Iris pigment epithelial cell (primary cell): ENCODE data around the gene BICD2.

Experiments
- DNase-seq: peaks from one replicate; pipeline ENCODE4 v3.0.0-alpha.2; 2011; ENCODE audit warnings: low read depth

The BICD2 gene

DNA sequence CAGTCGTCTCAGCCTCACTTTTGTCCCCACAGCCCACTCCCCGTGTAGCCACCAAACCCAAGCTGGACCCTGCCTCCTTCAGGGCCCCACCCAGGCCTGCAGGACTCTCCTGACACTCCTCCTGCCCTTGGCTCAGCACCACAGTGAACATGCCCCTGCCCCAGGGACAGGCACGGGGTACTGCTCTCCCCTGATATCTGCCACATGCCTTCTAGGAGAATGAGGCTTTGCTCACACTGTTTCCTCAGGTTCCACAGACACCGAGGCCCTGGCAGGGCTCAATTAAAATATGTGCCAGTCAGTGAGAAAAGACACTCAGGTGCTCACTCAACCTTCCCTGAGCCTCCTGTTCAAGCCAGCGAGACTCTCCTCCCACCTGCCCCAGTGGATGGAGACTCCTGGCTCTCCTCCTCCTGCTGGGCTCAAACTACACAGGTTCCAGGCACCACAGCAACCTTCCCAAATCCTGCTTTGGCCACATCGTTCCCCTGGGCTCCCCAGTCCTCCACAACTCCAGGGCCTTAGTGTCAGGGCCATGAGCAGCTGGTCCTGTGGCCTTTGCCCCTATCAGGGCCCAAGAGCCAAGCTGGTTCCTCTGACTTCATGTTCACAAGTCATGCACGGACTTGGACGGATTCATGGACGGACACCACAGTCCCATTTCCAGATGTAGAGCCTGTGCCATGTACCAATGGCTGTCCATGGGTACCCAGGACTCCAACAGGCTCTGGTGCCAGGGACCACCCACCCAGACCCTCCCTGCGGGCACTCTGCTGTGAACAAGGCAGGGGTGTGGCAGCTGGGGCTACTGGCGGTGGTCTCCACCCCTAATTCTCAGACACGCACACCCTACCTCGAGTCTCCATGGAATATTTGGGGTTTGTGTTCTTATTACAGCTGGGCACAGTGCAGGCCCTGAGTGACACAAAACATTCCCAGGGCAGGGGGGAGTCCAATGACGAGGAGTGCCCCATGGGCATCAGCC, 36.6 kb downstream of the BICD2 start:
- no peak for DNase-seq

DNA sequence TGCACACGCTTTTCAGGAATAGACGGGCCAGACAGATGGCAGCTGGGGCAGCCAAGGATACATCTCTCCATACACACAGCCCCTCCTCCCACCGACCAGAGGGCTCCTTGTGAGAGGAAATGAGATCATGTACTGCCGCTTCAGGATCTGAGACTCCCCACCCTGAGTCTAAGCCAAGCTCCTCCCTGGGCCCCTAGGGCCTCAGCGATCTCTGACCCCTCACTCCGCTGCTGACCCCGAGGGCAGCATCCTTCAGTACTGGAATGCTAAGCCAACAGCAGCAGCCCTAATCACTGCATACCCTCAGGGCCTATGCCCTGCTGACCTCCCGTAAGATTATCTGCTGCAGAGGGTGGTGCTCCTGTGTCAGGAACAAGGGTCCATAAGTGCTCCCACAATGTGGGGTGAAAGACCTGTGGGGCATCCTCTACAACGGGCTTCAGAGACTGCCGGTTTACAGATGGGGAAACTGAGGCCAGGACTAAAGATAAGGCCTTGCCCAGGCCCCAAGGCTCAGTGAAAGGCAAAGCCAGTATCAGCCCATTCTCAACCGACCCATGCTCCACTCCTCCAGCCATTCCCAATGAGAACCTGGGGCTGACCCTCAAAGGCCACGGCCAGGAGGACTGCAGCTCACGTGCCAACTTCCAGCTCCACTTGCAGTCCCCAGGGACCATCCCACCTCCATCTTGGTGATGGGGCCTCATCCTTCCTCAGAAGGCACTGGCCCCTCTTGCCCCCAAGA, 37.5 kb downstream of the BICD2 start:
- peak; percentile 79 for DNase-seq

DNA sequence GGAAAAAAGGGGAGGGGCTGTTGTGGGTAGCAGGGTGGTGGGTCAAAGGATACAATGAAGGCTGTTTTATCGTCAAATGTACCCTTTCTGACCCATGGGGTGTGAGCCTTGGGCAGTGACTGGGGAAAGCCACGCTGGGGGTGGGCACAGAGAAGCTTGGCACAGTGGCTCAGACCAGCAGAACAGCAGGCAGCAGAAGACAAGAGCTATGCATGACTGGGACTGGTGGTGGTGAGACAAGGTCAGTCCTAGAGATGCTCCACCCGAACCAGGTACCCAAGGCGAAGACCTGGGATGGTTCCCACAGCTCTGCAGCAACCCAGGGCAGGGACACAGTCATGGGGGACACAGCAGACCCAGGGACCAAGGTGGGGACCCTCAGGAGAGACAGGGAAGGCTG, 38.3 kb downstream of the BICD2 start:
- no peak for DNase-seq

DNA sequence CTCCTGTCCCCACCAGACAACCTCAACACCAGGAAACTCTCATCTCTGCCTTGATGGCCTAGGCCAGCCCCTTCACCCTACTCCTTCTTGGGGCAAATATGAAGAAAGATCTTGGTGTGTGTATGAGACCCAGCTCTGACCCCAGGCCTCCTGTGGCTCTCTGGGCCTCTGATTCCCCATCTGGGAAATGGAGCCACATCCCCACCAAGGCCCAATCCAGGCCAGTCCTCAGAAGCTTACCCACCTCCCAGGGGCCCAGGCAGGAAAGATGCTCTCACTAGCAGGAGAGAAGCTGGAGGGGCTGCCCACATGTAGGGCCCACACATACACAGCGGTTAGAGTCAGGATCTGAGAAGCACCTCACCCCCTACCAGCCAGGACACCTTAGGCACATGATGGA, 38.9 kb downstream of the BICD2 start:
- no peak for DNase-seq

DNA sequence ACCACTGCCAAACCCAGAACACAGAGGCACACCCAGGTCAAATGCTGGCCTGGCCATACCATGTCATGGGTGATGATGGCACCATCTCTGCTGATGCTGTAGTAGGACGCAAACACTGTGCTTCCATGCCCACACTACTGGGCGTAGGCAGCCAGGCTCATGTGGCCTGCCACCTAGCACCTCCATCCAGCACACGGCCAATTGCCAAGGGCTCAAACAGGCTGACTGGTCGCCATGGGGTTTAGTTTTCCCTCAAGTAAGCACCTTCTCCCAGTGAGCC, 39.4 kb downstream of the BICD2 start:
- DNase-seq, result no peak

DNA sequence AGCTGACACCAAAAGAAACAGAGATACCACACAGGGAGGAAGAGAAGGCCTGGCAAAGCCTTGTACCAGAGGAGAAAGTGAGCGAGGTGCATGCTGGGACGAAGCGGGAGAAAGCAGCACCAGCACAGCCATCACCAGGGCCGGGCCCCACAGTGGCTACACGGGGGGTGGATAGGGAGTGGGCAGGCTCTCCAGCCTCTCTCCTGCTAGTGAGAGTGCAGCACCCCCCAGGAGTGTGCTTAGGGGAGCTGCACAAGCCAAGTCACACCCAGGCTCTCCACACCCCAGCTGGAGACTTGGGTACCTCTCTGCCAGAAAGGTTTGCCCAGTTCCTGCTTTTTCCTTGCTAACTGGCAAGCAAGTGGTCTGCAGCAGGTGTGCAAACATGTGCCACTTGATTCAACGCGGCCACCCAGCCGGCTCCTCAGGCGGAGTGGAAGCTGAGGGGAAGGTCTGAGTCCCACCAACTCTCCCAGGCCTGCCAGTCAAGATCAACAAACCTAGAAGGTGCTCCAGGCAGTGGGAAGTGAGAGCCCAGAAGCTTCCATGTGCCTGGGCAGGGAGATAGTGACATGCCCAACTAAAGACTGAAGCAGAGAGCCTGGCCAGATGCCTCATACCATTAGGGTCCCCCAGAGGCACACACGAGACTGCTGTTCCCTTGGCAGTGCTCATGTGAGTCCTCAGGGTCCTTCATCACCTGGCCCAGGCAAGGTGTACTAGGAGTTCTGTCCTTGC, 39.9 kb downstream of the BICD2 start:
- no peak for DNase-seq

DNA sequence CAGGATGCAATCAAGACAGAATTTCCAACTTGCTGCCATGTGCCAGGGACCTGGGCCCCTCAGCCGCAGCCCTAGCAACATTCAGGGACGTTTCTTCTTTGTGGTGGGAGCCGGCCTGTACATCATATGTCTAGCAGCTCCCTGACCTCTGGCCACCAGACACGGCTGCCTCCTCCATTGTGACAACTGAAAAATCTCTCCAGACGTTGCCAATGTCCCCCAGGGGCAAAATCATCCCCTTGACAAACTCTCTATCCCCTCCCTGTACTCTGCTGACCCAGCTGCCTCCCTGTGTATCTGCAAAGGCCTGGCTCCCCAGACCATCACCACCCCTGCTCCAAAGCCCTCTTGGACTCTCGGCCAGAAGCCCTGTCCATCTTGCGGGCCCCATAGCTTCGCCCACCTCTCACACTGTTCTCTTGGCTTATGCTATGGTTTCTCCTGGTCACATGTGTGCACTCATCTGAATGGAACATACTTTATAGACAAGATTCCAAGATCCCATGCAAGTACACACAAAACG, 40.8 kb downstream of the BICD2 start:
- no peak for DNase-seq

DNA sequence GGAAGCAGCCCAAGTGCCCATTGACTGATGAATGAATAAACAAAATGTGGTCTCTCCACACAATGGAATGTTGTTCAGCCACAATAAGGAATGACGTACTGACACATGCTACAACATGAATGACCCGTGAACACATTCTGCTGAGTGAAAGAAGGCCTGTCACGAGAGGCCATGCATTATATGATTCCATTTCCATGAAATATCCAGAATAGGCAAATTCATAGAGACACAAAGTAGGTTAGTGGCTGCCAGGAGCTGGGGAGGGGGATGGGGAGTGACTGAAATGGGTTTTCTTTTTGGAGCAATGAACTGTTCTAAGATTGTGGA, 41.4 kb downstream of the BICD2 start:
- peak; percentile 39 for DNase-seq

DNA sequence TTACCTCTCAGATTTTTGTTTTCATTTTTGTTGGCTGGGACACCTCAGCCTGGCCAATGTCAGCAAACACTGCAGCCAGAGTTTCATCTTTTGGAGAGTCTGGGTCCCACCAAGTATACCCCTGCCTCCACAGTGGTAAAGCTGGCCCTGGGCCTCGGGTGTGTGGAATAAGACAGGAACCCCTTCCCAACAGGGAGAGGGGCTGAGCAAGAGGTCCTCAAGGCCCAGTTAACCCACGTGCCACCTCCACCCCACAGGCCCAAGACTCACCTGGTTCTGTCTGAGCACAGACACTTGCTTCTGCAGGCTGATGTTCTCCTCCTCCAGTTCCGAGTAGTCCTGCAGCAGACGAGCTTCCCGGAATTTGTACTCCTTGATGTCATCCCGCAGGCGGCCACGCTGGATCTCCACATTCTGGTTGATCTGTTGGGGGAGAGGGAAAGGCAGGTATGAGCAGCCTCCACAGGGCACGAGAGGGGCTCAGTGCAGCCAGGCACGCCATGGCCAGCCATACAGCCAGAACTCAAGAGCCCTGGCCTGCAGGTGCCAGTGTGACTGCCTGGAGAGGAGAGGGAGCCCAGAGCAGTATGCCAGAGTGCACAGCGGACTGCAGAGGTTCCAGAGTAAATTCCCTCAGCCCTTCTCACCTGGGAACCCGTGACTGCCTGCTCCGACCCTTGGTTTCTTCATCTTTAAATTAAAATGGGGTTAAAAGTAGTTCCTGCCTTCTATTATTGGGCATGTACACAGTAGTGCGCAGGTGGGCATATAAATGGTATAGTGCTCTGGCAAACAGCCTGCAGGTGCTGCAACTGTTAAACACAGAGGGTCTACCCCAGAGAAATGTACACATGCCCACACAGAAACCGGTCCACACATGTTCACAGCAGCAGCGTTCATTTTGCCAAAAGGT, 42.0 kb downstream of the BICD2 start:
- DNase-seq, result no peak

DNA sequence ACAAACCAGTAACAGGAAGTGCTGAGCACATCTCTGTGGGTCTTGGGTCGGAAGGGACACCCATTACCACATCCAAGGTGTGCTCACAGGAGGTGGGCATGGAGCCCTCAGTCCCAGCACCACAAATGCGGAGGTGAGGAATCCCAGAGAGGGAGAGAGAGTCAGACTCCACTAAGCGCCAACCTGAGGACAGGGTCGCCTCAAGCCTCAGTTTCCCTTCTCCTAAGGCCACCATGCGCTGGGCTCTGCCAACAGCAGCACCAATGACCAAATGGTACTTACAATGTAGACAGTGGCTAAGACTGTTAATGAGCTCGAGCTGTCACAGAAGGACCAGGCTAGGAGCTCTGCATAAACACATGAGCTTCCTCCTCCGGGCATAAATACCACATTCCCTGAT, 43.1 kb downstream of the BICD2 start:
- no peak for DNase-seq

DNA sequence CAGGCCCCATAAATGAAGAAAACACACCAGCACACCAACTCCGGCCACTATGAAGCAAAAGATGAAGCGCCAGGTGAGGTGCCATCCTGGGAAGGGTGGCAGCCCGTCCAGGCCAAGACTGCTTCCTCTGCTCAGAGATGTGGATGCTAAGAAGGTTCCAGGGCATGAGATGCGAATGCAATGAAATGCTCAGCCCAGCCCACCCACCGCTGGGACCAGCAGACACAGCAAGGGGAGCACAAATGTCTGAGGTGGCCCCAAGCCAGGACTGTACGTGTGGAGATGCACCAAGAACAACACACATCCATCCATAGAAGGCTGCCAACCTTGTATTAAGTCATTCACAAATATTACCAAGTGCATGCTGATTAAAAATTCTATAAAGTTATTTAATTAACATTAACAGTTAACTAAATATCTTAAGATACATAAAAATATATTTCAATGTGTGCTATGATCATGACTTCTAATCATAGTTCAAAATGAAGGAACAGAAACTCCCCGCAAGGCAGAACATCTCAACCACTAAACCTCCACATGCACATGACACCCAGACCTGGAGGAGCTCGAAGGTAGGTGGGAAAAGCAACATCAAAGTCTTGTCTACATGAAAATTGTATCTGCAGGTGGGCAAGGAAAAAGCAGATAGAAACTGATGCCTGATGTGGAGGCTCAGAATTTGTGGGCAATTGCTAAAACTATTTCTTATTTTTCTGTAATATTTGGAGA, 43.7 kb downstream of the BICD2 start:
- no peak for DNase-seq

DNA sequence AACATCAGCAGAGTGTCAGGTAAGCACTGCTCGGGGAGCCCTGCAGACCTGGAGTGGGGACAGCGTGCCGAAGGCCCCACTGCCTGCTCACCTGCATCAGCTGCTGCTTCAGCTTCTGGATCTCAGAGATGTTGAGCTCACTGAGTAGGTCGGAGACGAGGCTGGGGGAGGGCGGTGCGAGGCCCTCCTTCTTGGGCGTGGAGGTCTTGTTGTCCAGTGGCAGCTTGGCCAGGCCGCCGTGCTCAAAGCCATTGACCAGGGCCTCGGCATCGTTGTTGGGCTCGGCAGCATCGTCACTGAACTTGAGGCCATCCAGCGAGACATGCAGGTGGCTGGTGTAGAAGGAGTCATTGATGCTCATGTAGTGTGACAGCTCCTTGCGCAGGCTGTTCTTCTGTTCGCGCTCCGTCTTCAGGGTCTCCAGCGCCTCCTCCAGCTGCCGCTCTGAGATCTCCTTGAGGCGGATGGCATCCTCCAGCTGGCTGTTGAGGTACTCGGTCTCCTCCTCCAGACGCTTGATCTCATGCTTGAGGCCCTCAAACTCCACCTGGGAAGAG, 44.3 kb downstream of the BICD2 start:
- DNase-seq, result no peak

DNA sequence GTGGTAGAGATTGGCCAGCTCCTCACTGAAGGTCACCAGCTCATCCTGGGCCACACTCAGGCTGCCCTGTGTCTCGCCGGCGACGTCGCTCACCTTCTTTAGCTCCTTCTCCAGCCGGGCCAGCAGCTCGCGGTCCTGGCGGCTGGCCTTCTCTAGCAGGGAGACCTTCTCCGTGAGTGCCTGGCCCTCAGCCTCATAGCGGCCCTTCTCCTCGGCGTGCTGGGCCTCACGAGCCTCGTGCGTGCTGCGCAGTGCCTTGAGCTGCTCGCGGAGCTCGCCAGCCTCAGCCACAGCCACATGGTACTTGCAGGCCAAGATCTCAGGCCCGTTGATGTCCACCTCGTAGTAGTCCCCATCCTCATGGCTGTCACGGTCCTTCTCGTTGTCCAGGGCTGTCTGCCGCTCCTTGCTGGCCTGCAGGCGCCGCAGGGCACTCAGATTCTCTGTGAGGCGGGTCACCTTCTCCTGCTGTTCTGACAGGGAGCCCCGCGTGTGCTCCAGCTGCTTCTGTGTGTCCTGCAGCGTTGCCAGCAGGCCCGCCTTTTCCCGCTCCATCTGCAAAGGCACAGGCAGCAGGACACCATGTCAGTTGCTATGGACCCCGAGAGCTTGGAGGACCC, 45.5 kb downstream of the BICD2 start:
- no peak for DNase-seq

DNA sequence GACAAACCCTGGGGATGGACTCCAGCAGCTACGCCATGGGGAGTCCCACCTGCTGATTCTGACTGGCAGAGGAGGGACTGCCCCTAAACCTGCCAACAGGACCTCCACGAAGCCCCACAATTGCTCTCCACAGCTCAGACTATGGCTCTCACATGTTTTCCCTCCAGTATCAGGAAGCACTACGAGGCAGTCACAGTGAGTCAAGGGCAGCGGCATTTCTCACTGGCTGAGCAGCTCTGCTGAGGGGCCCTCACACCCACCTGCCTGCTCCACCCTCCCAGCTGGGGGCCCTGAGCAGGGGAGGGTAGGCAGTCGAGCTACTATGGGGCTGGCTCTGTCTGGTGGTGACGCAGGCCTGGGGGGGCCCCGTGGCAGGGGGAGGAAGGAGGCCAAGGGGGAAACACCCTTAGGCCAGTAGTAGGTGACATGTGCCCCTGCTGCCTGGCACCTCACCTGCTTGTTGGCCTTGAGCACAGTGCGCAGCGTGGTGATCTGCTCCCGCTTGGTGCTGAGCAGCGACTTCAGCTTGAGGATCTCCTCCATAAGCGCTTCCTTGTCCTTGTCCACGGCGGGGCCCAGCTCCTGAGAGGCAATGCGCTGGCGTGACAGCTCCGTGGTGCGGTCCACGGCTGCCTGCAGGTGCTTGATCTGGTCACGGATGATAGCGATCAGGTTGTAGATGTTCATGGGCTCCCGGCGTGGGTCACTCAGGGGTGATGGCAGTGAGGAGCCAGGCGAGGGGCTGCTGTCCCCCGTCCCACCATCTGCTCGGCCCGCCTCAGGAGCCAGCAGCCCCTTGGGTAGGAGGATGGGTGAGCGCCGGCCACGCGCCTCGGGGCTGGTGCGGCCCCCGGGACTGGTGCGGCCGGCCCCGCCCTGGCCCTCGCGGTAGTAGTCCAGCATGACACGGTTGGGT, 46.3 kb downstream of the BICD2 start:
- DNase-seq, result no peak

DNA sequence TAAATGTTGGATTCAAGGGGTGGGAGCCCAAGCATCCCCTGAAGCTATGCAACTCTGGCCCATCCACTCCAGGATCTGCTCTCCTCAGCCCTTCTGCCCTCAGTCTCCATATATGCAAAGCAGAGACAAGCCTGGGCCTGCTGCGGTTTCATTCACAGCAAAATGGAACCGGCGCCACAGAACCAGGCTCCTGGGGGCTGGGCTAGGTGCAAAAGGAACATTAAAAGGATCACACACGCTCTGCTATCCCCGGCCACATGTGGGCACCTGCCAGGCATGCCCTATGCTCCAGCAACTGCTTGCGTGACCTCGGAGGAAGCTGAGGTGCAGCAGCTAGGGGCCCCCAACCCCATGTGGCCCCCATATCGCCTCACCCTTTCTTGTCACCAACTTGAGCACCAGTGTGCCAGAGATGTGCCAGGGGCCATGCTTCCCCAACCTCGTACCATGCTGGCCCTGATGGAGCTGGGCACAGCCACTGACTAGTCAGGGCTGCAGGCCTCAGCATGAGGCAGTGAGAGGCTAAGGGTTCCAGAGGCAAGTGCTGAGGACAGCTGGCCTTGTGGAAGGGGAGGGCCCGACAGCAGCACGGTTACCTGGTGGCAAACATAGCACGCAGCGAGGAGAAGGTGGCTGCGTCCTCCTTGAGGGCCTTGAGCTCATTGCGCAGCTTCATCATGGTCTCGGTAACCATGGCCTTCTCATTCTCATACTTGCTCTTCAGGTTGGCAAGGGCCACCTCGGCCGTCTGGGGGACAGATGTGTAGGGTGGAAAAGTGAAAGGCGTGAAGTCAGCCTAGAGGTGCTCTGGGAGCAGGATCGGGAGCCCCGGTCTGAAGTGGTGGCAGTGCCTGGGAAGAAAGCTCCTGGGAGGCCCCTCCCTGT, 47.2 kb downstream of the BICD2 start:
- DNase-seq, result no peak

DNA sequence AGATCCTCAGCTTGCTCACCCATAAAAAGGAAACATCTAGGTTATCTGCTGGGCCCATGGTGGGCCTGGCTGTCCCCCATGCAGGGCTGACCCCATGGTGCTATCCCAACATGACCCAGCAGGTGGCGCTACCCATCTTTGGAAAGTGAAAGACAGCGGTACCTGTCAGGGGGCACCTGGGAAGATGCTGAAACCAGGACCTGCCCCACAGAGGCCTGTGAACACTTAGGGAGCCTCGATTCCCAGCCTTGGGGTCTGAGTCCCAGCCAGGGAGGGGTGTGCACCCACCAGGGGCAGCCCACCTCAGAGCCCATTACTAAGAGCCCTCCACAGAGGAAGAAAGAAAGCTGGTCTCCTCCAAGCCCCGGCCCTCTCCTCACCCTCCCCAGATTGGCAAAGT, 48.1 kb downstream of the BICD2 start:
- DNase-seq, result no peak

DNA sequence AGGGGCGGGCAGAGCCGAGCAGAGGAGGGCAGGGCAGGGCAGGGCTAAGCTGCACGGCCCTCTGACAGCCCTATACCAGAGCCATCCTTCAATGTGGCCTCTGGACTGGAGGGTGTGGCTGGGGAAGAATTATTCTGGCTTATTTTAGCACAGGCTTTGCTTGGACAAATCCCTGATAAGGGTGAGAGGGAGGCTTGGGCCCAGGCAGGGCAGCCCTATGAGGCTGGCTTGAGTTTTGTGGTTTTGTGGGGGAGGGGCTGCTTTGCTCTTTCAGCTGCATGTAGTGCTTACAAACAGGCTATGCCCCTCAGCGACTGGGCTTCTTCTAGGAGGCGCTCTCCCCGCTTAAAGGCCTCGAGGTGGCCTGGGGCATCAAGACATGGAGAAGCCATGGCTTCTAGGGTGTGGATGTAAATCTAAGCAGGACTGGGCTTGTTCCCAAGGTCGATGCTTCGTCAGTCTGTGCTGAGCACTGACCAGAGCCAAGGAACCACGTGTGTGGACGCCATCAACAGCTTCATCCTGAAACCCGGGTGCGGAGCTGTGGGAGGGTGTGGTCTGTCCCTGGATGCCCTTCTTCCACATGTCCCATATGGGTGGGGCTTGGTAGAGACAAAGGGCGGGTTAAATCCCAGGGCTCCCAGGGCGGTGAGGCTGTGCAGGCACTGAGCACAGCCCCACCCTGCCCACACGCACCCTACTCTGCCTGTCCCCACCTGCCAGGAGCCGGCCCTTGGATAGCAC, 49.0 kb downstream of the BICD2 start:
- DNase-seq, result no peak
